Esophagus muscularis mucosa (tissue), 2 donors: ENCODE results near the gene ACVR1.

ENCODE experiments used
- EP300 ChIP-seq: sonication (generic); formaldehyde crosslinking; IDR thresholded peaks from one replicate; pipeline ENCODE4 v1.6.1; 2017; ENCODE audit warnings: antibody characterized with exemption
- POLR2A ChIP-seq: fragments of 450-650 bp; IDR thresholded peaks from one replicate; pipeline ENCODE4 v1.6.1; 2017; ENCODE audit warnings: antibody characterized with exemption, moderate library complexity, mild to moderate bottlenecking, low read depth

DNA sequence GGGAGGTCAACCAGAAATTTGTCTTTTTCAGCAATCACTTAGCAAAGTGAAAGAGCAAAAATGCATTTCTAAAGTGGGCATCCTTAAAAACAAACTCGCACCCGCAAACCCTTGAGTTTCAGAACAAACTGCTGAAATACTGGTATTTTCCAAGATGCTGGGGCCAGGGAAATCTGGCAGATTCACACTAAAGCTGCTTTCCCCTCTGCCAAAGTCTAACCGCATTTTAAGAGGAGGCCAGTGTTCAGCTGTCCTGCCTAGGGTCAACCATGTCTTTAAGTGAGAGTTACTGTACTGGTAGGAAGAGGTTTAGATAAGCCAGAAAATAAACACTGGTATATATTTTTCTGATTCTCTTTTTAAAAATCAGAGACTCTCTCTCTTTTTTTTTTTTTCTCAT is 55.9 kb downstream of the ACVR1 start:
- no peak for TF ChIP-seq EP300
- no peak for TF ChIP-seq POLR2A
